ENCODE data around the gene ACTL10.
A peak's percentile ranks its signal among the peaks of the same experiment; 100 is the strongest.

Gene ACTL10

DNA sequence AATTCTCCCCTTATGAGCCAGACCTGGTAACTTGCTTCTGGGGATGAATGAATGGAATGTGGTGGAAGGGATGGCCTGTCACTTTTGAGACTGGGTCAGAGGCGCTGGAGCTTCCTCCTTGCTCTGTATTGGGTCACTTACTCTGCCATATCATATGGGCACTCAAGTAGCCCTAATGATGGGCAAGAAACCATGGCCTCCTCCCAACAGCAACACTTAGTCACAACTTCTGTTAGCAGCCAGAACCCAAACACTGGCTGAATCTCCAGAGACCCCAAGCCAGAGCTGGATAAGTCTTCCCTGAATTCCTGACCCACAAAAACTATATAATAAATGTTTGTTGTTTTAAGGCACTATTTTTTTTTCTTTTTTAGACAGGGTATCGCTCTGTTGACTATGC is 13.9 kb downstream of the ACTL10 start:
- H3K4me3 ChIP-seq (ENCODE audit: low read depth, low read length), result no peak overlapping the region
- in situ Hi-C loops (cut with HindIII; ENCODE audit: low sequenced_read_pairs), result no loop called here
- TF ChIP-seq, protein P1, sequence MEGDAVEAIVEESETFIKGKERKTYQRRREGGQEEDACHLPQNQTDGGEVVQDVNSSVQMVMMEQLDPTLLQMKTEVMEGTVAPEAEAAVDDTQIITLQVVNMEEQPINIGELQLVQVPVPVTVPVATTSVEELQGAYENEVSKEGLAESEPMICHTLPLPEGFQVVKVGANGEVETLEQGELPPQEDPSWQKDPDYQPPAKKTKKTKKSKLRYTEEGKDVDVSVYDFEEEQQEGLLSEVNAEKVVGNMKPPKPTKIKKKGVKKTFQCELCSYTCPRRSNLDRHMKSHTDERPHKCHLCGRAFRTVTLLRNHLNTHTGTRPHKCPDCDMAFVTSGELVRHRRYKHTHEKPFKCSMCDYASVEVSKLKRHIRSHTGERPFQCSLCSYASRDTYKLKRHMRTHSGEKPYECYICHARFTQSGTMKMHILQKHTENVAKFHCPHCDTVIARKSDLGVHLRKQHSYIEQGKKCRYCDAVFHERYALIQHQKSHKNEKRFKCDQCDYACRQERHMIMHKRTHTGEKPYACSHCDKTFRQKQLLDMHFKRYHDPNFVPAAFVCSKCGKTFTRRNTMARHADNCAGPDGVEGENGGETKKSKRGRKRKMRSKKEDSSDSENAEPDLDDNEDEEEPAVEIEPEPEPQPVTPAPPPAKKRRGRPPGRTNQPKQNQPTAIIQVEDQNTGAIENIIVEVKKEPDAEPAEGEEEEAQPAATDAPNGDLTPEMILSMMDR (IDR thresholded peaks at IDR 0.05; ENCODE audit: low read depth, low read length, missing control alignments), result no peak
- peak; percentile 28 for DNase-seq (ENCODE audit: low read depth)

DNA sequence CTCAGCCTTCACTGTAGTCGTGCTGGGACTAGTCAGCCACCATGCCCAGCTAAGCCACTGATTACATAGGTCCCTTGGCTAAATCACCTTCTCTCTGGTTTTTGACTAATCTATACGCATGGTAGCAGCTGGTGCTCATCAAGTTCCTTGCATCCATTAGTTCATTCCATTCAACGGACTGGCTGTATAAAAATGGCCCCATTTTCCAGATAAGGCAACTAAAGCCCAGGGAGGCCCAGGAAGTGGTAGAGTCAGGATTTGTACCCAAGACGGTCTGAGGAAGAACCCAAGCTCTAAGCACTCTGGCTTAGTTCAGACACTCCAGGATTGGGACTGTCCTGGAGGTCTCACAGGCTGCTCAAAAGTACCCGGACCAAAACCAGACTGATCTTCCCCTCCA is 14.5 kb downstream of the ACTL10 start:
- H3K4me3 ChIP-seq (ENCODE audit: low read depth, low read length), result no peak overlapping the region
- TF ChIP-seq, protein P1 (IDR thresholded peaks at IDR 0.05; ENCODE audit: low read depth, low read length, missing control alignments), result no peak
- DNase-seq (ENCODE audit: low read depth), result no peak
- in situ Hi-C loops (cut with HindIII; ENCODE audit: low sequenced_read_pairs), result no loop called here

DNA sequence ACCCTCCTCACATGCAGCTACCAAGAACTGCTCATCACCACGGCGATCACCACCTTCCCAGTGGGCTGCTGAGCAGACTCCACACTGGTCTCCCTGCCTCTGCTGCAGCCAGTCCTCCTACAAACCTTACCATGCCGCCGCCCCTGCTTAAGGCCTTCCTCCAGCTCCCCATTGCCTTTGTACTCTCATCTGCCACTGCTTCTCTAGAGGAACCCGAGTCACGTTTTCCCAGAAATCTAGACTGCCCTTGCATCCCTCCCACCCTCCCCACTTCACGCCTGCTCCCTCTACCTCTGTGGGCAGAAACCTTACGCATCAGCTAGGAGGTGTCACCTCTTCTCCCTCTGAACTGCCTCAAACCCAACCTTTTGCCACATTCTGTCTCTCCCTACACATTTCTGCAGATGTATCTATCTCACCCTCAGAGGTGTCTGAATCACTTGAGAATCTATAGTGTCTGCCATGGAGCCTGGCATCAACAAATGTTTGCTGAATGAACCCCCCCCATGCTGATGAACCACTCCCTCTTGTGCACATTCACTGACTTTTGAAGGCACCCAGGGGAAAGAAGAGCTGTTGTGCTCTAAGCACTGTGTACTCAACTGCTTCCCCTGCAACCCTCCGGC is 15.1 kb downstream of the ACTL10 start:
- no peak for DNase-seq (ENCODE audit: low read depth)
- TF ChIP-seq, protein P1 (IDR thresholded peaks at IDR 0.05; ENCODE audit: low read depth, low read length, missing control alignments), result no peak
- H3K4me3 ChIP-seq (ENCODE audit: low read depth, low read length), result no peak overlapping the region
- in situ Hi-C loops (cut with HindIII; ENCODE audit: low sequenced_read_pairs), result no loop called here

DNA sequence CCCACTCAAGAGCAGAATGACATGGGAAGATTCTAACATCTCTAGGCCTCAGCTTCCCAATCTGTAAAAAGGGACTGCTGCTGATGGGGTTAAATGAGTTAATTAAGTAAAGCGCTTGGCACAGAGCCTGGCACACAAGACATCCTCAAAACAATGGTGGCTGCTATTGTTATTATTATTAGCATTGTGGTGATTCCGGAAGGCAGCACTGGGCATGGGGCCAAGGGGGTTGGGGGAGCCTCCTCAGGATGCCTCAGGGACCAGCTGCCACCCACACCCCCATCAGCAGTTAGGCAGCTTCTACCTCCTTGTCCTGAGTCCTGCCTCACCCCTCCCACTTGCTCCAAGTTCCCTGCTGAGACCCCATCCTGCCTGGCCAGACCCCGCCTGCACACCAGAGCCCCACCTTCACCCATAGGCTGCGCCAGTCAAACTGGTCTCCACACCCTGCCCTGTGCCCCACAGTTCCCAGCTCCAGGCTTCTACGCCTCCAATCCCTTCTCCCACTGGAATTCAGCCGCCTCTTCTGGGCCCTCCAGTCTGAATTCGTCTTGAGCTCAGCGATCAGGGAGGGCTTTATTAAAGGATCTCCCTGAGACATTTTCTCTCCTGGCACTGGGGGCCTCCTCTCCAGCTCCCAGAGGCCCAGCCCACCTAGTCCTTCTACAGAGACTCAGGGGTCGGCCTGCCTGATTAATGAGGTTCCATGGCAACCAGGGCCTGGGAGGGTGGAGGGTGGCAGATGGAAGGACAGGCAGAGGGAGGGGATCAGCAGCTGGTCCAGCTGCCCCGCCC is 18.0 kb downstream of the ACTL10 start:
- no peak for DNase-seq (ENCODE audit: low read depth)
- TF ChIP-seq, protein P1 (IDR thresholded peaks at IDR 0.05; ENCODE audit: low read depth, low read length, missing control alignments), result no peak
- H3K4me3 ChIP-seq (ENCODE audit: low read depth, low read length), result peak overlapping the region; percentile 41
- in situ Hi-C loops (cut with HindIII; ENCODE audit: low sequenced_read_pairs), result loop anchor here (5.0 kb wide), 1 partner anchor 103 kb away; no protein-coding TSS in a partner anchor

DNA sequence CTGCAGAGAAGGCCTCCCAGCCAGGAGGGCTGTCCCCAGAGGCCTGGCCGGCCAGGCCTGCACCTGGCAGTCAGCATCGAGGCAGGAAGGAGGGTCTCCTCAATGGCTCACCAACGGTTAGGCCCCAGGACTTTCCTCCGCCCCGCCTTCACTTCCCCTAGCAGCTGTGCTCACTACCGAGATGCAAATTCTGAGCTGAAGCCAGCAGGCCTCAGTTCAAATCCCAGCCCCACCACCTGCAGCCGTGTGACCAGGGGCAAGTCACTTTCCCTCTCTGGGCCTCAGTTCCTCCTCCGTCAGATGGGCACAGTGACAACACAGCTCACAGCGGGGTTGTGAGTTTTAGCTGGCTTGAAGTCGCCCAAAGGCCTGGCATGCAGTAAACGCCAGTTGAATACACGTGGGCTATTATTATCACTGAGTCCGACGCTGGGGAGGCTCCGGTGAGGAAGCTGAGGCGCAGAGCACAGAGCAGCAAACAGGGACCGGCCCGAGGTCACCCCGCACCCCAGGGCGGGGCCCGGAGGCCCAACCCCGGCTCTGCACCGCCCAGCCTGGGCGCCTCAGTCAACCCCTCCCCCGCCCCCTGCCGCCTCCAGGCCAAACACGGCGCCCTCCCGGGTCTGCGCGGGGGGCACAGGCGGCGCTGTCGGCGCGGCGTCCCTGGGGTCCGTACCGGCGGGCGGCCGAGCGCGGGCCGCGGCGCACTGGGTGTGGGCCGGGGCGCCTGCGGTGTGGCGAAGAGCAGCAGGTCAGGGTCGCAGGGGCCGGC is 18.8 kb downstream of the ACTL10 start:
- TF ChIP-seq, protein P1 (IDR thresholded peaks at IDR 0.05; ENCODE audit: low read depth, low read length, missing control alignments), result no peak
- DNase-seq (ENCODE audit: low read depth), result no peak
- peak overlapping the region; percentile 41 for H3K4me3 ChIP-seq (ENCODE audit: low read depth, low read length)
- in situ Hi-C loops (cut with HindIII; ENCODE audit: low sequenced_read_pairs), result loop anchor here (5.0 kb wide), 1 partner anchor 102 kb away; no protein-coding TSS in a partner anchor

Data from astrocyte of the cerebellum (primary cell).